Brain microvascular endothelial cell (primary cell): ENCODE data around the gene NOM1.

Experiments
- DNase-seq: peaks from one replicate; pipeline ENCODE4 v3.0.0-alpha.2; 2020
- H3K27ac ChIP-seq: fragments of 250-450 bp; sonication (Bioruptor Pico); 2 replicates; pipeline ENCODE4 v1.5.1; 2020; ENCODE audit warnings: mild to moderate bottlenecking, moderate library complexity
- H3K27me3 ChIP-seq: fragments of 250-450 bp; sonication (Bioruptor Pico); replicated peaks from 2 replicates; pipeline ENCODE4 v1.5.1; 2020; ENCODE audit warnings: mild to moderate bottlenecking
- H3K36me3 ChIP-seq: fragments of 250-450 bp; sonication (Bioruptor Pico); replicated peaks from 2 replicates; pipeline ENCODE4 v1.5.1; 2020; ENCODE audit warnings: mild to moderate bottlenecking
- H3K4me3 ChIP-seq: 2 replicates; pipeline ENCODE4 v1.5.1; 2011; ENCODE audit warnings: low read depth, mild to moderate bottlenecking, control low read depth, low read length, moderate library complexity
- in situ Hi-C: cut with HindIII; loops from 2 replicates; pipeline ENCODE4 v1.10.0; 2017; ENCODE audit warnings: low sequenced_read_pairs, low pct_ligation_motif_present
- TF ChIP-seq, protein P1 (sequence below): IDR thresholded peaks from 2 replicates; pipeline ENCODE4 v1.5.1; 2011; ENCODE audit warnings: low read depth, mild to moderate bottlenecking, moderate library complexity, low read length, control low read depth, inconsistent platforms; ENCODE audit errors: missing control alignments

NOM1 gene

GRCh38 chr7:156941393-156942182 is 7.9 kb upstream of the NOM1 start:
- H3K36me3 ChIP-seq: no peaks in the 10 kb centered on the region
- TF ChIP-seq, protein P1, sequence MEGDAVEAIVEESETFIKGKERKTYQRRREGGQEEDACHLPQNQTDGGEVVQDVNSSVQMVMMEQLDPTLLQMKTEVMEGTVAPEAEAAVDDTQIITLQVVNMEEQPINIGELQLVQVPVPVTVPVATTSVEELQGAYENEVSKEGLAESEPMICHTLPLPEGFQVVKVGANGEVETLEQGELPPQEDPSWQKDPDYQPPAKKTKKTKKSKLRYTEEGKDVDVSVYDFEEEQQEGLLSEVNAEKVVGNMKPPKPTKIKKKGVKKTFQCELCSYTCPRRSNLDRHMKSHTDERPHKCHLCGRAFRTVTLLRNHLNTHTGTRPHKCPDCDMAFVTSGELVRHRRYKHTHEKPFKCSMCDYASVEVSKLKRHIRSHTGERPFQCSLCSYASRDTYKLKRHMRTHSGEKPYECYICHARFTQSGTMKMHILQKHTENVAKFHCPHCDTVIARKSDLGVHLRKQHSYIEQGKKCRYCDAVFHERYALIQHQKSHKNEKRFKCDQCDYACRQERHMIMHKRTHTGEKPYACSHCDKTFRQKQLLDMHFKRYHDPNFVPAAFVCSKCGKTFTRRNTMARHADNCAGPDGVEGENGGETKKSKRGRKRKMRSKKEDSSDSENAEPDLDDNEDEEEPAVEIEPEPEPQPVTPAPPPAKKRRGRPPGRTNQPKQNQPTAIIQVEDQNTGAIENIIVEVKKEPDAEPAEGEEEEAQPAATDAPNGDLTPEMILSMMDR: no peak
- no peak overlapping the region for H3K27ac ChIP-seq
- DNase-seq: no peak
- no peak overlapping the region for H3K4me3 ChIP-seq
- peaks cover 17% of the 10 kb centered on the region for H3K27me3 ChIP-seq
- in situ Hi-C loops: no loop called here

- Histone ChIP-seq H3K27ac (no peak overlapping the region), H3K36me3 (no peaks in the 10 kb centered on the region), H3K4me3 (no peak overlapping the region), H3K27me3 (peaks cover 17% of the 10 kb centered on the region)
- DNase-seq: no peak
- TF ChIP-seq, protein P1: no peak
- in situ Hi-C loops: no loop called here
Measured at GRCh38 chr7:156942708-156943090, 6.8 kb upstream of the NOM1 start.

GRCh38 chr7:156943091-156944041 is 6.1 kb upstream of the NOM1 start:
- TF ChIP-seq, protein P1: no peak
- H3K27me3 ChIP-seq: peaks cover 17% of the 10 kb centered on the region
- DNase-seq: no peak
- no peak overlapping the region for H3K27ac ChIP-seq
- no peaks in the 10 kb centered on the region for H3K36me3 ChIP-seq
- H3K4me3 ChIP-seq: no peak overlapping the region
- in situ Hi-C loops: no loop called here

DNA sequence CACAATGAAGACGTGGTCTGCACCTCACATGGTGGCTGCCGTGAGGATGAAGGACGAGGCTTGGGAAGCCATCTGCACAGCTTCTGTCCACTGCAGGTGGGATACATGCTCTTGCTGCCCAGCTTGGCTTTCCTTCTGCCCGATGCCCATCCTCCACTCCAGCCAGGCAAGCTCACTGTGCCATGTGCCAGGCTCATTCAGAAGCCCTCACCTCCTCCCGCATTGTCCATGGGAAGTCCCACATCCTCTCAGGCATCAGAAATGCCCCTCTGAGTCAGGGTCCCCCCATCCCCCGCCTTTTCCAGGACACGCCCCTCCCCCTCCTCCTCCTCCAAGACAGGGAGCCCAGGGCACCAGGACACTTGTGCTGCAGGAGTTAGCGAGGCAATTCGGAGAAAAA is 4.6 kb upstream of the NOM1 start:
- in situ Hi-C loops: no loop called here
- TF ChIP-seq, protein P1: no peak
- H3K27me3 ChIP-seq: peaks cover 17% of the 10 kb centered on the region
- H3K4me3 ChIP-seq: no peak overlapping the region
- H3K27ac ChIP-seq: no peak overlapping the region
- DNase-seq: no peak
- H3K36me3 ChIP-seq: no peaks in the 10 kb centered on the region

- in situ Hi-C loops: no loop called here
- no peak for DNase-seq
- TF ChIP-seq, protein P1: no peak
Measured at GRCh38 chr7:156947120-156947843, 2.2 kb upstream of the NOM1 start.

More at GRCh38 chr7:156947120-156947843, 2.2 kb upstream of the NOM1 start:
- Histone ChIP-seq H3K36me3 (peaks cover 3% of the 10 kb centered on the region), H3K27me3 (peaks cover 17% of the 10 kb centered on the region), H3K4me3 (no peak overlapping the region), H3K27ac (no peak overlapping the region)
